HG03064 (cell line): ENCODE measurements around the gene CLOCK.

Experiments
- ATAC-seq: cut with Tn5 transposase; IDR thresholded peaks from one replicate; pipeline ENCODE4 v1.9.1; 2021; ENCODE audit warnings: low read depth; ENCODE audit not compliant: unreplicated experiment

The CLOCK gene

DNA sequence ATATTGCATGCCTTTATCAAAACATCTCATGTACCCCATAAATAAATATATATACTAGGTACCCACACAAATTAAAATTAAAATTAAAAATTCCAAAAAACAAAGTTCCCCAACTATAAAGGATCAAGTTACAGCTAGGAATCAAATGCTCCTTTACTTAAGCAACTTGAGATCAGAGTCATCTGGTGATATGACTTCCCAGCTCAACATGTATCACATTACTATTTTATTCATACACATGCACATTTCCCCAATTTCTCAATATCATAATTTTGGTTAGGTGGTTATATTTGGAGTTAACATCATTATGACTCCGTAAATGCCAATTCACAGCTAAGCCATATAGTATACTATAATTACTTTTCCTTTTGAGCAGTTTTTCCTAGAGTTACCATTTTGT lies 60.9 kb downstream of the CLOCK start:
- no peak for ATAC-seq

GRCh38 chr4:55483315-55483714 lies 63.4 kb downstream of the CLOCK start:
- ATAC-seq: no peak

DNA sequence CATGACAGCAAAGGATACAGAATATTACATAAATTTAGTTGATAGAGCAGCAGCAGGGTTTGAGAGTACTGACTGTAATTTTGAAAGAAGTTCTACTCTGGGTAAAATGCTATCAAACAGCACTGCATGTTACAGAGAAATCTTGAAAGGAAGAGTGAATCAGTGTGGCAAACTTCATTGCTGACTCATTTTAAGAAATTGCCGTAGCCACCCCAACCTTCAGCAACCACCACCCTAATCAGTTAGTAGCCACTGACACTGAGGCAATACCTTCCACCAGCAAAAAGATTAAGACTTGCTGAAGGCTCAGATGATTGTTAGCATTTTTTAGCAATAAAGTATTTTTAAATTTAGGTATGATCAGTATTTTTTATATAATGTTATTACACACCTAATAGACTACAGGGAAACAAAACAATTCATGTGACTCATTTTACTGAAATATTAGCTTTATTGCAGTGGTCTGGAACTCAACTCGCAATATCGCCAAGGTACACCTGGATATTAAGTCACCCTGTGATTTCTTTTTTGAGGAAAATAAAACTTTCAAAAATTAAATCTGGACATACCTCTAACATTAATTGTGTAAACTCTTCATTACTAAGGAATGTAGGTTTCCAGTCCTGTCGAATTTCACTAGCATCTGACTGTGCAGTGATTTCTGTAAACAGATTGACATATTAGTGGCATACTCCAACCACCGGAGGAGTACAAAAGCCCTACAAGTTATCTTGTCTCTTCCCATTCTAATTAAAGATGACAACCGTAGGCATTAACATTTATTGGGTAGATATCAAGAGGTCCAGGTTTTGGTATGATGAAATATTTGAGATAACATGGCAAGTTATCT lies 71.1 kb downstream of the CLOCK start:
- no peak for ATAC-seq

DNA sequence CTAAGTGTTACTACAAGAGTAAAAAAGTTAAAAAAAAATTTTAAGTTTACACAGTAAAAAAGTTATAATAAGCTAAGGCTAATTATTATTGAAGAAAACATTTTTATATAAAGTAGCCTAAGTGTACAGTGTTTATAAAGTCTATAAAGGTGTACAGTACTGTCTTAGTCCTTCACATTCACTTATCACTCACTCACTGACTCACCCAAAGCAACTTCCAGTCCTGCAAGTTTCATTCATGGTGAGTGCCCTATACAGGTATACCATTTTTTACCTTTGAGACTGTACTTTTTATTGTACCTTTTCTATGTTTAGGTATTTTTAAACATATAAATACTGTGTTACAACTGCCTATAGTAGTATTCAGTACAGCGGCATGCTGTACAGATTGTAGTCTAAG lies 76.7 kb downstream of the CLOCK start:
- no peak for ATAC-seq

DNA sequence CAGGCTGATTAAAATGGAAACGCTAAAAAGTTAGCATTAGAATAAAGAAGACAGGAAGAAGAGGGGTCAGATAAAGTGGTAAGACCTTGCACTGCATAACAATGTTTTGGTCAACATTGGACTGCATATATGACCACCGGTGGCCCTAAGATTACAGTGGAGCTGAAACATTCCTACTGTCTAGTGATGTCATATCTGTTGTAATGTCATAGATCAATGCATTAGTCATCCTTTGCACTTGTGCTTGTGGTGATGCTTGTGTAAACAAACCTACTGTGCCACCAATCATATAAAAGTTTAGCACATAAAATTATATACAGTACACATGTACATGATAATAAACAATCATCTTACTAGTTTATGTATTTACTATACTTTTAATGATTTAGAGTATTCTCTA lies 78.0 kb downstream of the CLOCK start:
- ATAC-seq: no peak

- ATAC-seq: no peak
Observed at GRCh38 chr4:55466001-55466400, 80.7 kb downstream of the CLOCK start.

DNA sequence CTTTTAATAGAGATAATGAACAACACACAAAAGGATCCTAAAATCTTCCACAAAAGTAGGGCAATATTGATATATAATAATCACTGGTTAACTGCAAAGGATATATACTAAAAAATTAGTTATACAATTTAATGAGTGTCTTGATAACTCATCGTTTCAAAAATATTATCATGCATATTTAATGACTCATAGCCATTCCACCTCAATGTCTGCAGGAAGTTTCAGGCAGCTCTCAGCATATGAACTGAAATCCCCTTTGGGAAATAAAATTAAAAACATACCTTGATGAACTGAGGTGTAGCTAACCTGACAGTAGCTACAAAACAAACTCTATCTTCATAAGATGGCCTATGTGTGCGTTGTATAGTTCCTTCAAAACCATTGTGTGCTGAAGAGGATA lies 88.1 kb downstream of the CLOCK start:
- no peak for ATAC-seq

GRCh38 chr4:55458164-55458563 lies 88.5 kb downstream of the CLOCK start:
- ATAC-seq: no peak

GRCh38 chr4:55450566-55450965 lies 96.1 kb downstream of the CLOCK start:
- ATAC-seq: no peak

GRCh38 chr4:55447831-55448230 lies 98.9 kb downstream of the CLOCK start:
- ATAC-seq: no peak

- no peak for ATAC-seq
Observed at GRCh38 chr4:55447108-55447708, 99.5 kb downstream of the CLOCK start.

DNA sequence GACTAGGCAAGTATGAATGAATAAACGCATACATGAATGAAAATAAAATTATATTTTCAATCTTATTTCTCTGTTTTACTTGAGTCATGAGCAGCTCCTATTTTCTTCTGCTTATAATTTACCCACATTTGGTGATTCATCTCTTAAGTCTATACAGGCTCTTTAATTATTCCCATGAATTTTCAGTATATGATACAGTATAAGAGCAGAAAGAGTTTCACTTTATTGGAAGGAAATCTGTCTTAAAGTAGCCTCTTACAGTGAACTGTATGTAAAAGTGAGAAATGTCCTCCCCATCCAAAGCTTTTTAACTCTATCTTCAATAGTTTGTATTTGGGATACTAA lies 100.2 kb downstream of the CLOCK start:
- ATAC-seq: no peak

DNA sequence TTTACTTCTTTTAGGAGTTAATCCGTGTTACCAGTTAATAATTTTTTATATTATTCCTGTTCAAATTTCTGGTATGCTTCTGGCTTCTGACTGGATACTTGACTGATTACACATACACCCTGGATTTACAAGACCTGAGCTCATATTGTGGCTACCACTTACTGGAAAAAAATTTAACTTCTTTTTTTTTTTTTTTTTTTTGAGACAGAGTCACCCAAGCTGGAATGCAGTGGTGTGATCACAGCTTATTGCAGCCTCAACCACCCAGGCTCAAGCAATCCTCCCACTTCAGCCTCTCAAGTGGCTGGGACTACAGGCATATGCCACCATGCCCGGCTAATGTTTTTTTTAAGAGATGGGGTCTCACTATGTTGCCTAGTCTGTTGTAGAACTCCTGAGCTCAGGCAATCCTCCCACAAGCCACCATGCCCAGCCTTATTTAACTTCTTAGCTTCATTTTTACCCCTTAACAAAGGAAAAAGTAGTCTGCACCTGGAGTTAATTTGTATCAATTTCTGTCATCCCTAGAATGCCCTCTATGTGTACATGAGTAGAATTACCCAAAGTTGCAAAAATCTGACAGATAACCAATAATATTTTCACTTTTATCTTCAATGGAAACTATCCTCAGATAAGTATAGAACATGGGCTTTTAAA lies 100.7 kb downstream of the CLOCK start:
- no peak for ATAC-seq

GRCh38 chr4:55444827-55445226 lies 101.9 kb downstream of the CLOCK start:
- no peak for ATAC-seq

GRCh38 chr4:55442541-55442940 lies 104.2 kb downstream of the CLOCK start:
- no peak for ATAC-seq

- no peak for ATAC-seq
Observed at GRCh38 chr4:55440786-55441185, 105.9 kb downstream of the CLOCK start.

DNA sequence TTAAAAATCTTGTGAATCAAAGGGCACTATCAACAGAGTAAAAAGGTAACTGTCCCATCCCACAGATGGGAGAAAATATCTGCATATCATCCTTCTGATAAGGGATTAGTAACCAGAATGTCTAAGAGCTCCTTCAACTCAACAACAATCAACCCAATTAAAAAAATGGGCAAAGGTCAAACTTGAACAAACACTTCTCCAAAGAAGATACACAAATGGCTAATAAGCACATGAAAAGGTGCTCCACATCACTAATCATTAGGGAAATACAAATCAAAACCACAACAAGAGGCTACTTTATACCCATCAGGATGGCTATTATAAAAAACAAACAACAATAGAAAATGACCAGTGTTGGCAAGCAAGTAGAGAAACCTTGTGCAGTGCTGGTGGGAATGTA lies 107.7 kb downstream of the CLOCK start:
- ATAC-seq: no peak

DNA sequence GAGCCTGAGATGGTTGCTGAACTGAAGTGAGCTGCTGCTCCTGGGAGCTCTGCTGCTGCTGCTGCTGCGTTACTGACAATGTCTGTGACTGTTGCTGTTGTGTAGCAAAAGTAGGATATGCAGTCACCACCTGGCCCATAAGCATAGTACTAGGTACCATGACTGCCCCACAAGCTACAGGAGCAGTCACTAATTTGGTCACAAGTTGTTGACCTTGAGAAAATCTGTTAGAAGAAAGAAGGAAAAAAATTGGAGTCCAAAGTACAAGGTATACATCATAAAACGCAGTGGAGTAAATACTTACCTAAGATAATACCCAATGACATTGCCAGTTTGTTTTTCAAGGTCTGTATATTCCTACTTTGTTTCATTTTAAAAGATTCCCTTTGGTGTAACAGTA lies 108.4 kb downstream of the CLOCK start:
- no peak for ATAC-seq

- ATAC-seq: no peak
Observed at GRCh38 chr4:55437823-55438222, 108.9 kb downstream of the CLOCK start.

- no peak for ATAC-seq
Observed at GRCh38 chr4:55437356-55437796, 109.3 kb downstream of the CLOCK start.

- peak; percentile 55 for ATAC-seq
Observed at GRCh38 chr4:55435141-55435841, 111.4 kb downstream of the CLOCK start.
